Measurements from ENCODE around the gene GPR176.
A peak's percentile ranks its signal among the peaks of the same experiment; 100 is the strongest.
"Not testable (repeated sequence)": the region's sequence is repeated elsewhere in the genome, so short reads cannot be mapped to it uniquely, and the experiment has no call there.

Gene GPR176

DNA sequence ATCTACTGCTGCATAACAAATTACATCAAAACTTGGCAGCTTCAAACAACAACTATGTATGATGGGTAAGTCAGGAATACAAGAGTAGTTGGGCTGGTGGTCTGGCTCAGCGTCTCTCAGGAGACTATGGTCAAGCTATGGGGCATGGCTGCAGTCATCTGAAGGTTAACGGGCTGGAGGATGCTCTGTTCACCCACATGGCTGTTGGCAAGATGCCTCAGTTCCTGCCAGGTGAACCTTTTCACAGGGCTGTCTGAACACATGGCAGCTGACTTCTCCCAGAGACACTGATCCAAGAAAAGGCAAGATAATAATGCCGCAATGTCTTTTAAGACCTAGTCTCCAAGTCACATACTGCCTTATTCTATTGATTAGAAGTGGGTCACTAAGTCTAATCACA, 63.7 kb downstream of the GPR176 start:
- no peak for DNase-seq

GRCh38 chr15:39855400-39855799, 64.7 kb downstream of the GPR176 start:
- no peak for DNase-seq

- DNase-seq: no peak
Measured at GRCh38 chr15:39854161-39854560, 65.9 kb downstream of the GPR176 start.

GRCh38 chr15:39852250-39852649, 67.8 kb downstream of the GPR176 start:
- peak; percentile 61 for DNase-seq

DNA sequence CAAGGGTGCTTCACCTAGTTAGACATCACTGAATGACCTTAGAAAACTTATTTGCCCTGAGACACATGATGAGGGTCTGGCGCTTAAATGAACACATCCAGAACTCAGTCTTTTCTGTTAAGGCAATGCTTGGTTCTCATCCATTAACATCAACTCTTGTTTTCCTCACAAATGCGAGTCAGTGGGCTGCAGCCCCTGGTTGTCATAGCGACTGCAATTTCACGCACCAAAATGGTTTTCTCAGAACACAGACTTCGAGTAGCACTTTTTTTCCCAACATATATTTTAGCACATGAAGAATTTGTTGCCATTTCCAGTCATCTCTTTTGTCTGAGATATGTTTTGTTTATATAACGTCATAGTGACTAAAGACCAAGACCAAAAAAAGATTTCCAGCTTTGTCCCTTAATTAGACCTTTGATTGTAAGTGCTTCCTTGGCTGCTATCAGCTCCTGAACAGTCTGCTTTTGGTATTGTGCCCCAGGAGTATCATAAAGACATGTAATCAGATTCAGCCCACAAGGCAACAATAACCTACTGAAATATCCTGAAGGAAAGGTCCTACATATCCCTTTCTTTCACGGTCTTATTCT, 68.5 kb downstream of the GPR176 start:
- peak; percentile 53 for DNase-seq

DNA sequence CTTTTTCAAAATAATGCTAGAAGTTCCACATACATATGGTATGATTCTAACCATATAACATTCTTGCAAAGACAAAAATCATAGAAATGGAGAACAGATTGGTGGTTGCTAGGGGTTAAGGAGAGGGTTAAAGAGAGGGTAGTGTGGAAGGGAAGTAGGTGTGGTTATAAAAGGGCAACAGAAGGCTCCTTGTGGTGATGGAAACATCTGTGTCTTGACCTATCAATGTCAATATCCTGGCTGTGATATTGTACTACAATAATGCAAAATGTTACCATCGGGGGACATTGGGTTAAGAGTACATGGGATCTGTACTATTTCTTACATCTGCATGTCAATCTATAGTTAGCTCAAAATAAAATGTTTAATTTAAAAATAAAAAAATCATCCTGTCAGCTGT, 69.6 kb downstream of the GPR176 start:
- DNase-seq: no peak

DNA sequence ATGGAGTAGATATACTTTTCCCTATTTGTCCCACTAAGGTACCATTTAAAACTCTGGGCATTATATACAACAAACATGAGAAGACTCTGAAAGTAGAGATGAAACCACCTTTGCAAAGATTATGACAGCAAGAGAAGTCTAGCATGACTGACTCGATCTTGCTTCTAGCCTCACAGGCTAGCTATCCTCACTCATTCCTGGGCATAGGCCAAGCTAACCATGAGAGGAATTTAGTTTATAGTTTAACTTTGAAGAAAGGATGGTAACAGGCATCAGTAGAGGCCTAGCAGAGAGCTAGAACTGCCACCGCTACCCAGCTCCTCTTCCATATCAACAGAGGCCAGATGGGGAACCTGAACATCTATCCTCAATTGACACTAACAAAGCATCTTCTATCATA, 74.0 kb downstream of the GPR176 start:
- DNase-seq: no peak

DNA sequence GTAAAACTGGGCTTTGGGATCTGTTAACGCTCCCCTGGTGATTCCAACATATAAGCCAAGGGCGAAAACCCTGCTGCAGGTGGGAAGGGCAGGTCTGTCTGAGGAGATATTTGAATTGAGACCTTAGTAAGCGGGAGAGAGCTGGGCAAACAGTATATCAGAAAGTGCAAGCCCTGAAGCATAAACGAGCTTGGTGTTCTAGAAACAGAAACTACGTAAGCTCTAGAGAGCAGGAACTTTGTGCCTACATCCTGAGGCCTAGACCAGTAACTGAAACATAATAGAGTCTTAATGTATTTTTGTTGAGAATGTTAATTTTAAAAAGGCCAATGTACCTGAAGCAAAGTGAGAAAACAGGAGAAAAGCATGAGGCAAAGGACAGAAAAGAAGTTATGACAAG, 74.5 kb downstream of the GPR176 start:
- DNase-seq: no peak

- no peak for DNase-seq
Measured at GRCh38 chr15:39843565-39843964, 76.5 kb downstream of the GPR176 start.

DNA sequence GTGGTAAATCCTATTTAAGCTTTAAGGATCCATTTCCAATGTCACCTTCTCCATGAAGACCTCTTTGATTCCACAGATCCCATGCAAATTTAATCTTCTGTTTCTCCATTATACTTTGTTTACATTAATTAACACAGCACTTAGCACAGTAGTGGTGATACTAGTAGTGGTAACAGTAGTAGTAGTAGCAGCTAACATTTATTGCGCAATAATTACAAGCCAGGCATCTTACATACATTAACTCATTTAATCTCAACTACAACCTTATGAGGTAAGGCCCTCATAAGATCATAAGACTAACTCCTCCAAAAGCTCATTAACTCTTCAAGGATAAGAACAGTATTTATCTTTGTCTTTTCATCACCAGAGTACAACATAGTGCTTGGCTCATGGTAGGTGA, 82.6 kb downstream of the GPR176 start:
- no peak for DNase-seq

- no peak for DNase-seq
Measured at GRCh38 chr15:39835550-39835949, 84.5 kb downstream of the GPR176 start.

GRCh38 chr15:39834256-39834655, 85.8 kb downstream of the GPR176 start:
- peak; percentile 51 for DNase-seq

- DNase-seq: peak; percentile 88
Measured at GRCh38 chr15:39833515-39833981, 86.5 kb downstream of the GPR176 start.

DNA sequence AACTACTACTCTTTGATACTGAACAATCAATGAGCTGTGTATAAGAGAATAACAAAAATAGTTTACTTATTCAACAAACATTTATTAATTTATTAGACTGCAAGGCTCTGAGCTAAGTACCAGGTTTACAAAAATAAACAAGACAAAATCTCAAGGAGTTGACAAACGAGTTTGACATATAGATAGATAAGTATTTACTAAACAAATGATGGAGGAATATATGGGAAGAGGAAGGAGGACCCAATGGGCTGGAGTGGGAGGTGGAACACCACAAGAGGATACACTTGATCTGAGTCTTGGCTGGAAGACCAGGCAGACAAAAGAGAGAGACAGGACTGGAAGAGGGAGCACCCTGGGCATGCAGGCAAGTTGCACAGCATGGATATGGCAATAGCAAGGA, 89.9 kb downstream of the GPR176 start:
- DNase-seq: no peak

DNA sequence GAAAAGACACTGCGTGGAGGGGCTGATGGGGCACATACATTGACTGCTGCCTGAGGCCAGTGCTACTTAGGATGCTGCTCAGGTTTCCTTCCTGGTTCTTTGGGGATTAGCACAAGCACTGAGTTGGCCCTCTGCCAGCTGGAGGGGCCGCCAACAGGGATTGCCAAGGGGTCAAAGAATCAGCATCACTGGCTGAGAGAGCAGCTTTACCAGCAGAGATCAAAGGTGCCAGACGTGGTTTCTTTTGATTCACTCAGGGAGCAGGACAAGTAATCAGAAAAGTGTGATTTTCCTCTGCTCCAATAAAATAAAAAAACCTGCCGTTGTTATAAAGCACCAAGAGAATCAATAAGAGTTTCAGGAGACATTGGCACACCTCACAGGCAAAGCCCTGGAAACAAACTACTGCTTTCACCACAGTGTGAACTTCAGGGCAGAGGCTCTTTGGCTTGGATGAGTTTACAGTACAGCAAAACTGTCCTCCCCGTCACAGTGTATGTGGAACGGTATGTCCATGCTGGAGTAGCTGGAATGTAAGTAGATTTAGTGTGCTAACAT, 91.6 kb downstream of the GPR176 start:
- peak; percentile 50 for DNase-seq

DNA sequence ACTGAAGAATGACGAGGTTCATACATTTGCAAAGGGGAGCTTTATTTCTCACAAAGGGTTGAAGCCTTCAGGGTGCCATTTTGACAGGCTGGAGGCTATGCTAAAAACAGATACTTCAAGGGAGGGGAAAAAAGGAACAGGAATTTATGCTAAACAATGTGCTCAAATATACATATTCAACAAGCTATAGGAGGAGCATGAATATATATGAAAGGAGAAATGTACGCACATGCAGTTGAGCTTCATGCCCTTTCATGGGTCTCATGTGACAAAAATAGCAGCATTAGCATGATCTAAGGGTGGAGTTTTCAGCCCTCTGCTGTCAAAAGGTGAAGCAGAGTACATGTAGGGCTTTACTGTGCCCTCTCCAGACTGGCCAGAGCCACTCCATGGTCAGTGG, 93.1 kb downstream of the GPR176 start:
- DNase-seq: no peak

- DNase-seq: no peak
Measured at GRCh38 chr15:39823634-39824033, 96.4 kb downstream of the GPR176 start.

DNA sequence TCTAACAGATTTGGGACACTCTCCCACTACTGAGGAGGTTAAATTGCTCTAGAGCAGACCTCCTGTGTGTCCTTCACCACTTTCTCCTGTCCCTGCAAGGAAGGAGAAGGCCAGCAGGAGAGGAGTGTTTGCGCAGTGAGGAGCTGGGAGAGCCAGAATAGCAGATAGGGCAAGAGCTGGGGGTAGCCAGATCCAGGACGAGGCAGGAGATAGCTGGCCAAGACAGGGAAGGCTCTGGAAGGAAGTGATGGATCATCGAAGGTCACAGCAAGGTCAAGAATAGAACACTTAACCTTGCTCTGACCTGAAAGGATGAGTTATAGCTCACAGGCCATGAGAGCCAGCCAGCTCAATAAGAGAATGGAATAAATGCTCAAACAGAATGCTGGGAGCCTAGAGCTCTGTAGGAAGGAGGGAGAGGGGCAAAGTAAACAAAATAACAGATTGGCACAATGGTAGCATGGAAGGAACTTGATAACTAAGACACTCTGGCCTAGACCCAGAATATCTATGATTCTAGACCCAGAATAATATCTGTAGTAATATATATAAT, 99.9 kb downstream of the GPR176 start:
- no peak for DNase-seq

DNA sequence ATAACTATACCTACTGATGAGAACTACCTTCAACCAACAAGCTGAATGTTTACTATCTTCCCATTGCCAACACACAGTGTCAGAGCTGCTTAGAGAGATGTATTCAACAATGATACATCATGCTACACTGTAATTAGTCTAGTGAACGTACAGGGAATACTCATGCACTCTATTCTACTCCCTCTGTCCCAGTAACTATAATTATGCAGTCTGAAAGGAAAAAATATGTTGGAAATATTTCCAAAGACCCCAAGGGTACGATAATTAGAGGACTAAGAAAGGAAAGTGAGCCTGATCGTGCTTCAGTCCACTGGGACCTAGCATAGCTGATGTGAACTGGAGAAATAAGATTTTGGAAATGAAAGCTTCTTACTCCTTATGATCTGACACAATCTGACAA, 100.5 kb downstream of the GPR176 start:
- no peak for DNase-seq

DNA sequence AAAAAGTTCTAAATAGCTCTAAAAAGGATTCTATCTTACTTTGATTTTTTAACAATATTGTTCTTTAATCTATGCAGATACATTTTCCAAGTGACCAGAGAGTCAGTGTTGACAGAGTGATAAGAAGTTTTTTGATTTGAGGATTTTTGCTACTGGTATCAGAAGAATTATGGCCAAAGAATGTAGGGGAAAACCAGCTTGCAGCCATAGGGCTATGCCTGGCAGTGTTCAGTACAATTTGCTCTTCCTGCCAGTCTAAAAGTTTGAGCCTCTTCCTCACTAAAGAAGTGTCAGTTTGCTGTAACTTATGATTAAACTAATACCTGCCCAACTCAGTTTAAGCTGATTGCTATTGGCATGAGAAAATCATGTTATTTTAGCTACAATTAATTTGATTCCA, 102.2 kb downstream of the GPR176 start:
- DNase-seq: no peak

DNA sequence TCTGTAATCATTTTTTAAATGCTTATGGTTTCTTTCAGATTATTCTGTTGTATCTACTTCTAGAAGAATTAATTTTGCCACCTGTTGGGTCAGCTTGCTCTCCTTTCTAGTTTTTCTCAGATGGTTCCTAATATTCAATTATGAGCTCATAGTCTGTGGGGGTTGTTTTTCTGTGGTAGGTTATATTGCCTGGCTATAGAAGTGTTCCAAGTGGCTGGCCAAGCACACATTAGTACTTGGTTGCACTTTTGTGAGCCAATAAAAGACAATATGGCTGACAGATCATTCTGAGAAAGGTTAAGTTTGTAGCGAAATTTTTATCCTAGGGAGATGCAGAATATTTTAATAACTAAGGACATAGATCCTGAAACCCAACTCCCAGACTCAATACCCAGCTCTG, 105.6 kb downstream of the GPR176 start:
- DNase-seq: no peak

DNA sequence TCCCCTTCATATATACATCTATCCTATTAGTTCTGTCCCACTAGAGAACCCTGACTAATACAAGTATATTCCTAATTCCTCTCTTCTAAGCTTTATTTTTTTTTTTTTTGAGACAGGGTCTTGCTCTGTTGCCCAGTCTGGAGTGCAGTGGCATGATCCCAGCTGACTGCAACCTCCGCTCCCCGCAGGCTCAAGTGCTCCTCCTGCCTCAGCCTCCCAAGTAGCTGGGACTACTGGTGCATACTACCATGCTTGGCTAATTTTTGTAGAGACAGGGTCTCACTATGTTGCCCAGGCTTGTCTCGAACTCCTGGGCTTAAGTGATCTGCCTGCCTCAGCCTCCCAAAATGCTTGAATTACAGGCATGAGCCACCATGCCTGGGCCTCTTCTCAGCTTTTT, 107.4 kb downstream of the GPR176 start:
- not testable (repeated sequence) for DNase-seq

DNA sequence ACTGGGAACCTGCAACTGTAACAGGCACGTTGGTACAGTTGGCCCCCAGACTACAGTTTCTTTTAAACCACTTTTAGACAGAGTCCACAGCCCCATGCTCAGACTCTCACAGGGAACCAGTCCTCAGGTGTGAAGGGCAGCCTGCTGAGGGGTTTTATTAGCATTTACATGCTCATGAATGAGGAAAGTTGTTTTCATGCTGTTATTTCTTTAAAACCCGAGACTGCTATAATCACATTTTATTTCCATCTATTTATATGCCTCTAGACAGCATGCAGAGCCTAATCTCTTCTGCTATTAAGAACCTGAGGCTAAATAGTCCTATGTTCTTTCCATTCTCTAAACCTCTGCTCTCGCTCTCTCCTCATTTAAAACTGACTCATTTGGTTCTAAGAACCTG, 111.2 kb downstream of the GPR176 start:
- no peak for DNase-seq

GRCh38 chr15:39807791-39808190, 112.3 kb downstream of the GPR176 start:
- no peak for DNase-seq

- no peak for DNase-seq
Measured at GRCh38 chr15:39804026-39804425, 116.0 kb downstream of the GPR176 start.

Data from fibroblast of skin of back (primary cell).